Mesothelial cell of epicardium (in vitro differentiated cells): ENCODE results near the gene UQCR10. TPM values are rescaled to one million over a fixed set of nuclear protein-coding genes. Genes with fewer than 3 reads are reported as not detected.

ENCODE experiments used
- DNase-seq, 2 experiments: peaks; one replicate each; pipeline ENCODE4 v3.0.0; 2021; ENCODE audit warnings: low spot score in 2 of 2; ENCODE audit not compliant: unreplicated experiment in 2 of 2
- H3K27ac Mint-ChIP-seq: 2 replicates; pipeline ENCODE4 v1.8.0; 2021; ENCODE audit warnings: mixed read lengths
- H3K27me3 Mint-ChIP-seq: 2 replicates; pipeline ENCODE4 v1.8.0; 2021; ENCODE audit warnings: low read depth, mixed read lengths
- H3K36me3 Mint-ChIP-seq: 2 replicates; pipeline ENCODE4 v1.8.0; 2021; ENCODE audit warnings: mixed read lengths
- H3K4me1 Mint-ChIP-seq: 2 replicates; pipeline ENCODE4 v1.8.0; 2021; ENCODE audit warnings: mixed read lengths
- H3K4me3 Mint-ChIP-seq: 2 replicates; pipeline ENCODE4 v1.8.0; 2021; ENCODE audit warnings: mild to moderate bottlenecking, moderate library complexity, mixed read lengths
- H3K9me3 Mint-ChIP-seq: 2 replicates; pipeline ENCODE4 v1.8.0; 2021; ENCODE audit warnings: mixed read lengths
- CTCF ChIP-seq: fragments of 200-600 bp; sonication (generic); IDR thresholded peaks from one replicate; pipeline ENCODE4 v1.5.0; 2021; ENCODE audit warnings: antibody characterized with exemption; ENCODE audit not compliant: unreplicated experiment
- total RNA-seq: library from RNA; stranded (reverse); gene quantifications from 3 replicates; pipeline ENCODE4 v1.2.1, GENCODE V29; 2021

The UQCR10 gene
- total RNA-seq, 1 donor from 2014 or later = 72.9 TPM

DNA sequence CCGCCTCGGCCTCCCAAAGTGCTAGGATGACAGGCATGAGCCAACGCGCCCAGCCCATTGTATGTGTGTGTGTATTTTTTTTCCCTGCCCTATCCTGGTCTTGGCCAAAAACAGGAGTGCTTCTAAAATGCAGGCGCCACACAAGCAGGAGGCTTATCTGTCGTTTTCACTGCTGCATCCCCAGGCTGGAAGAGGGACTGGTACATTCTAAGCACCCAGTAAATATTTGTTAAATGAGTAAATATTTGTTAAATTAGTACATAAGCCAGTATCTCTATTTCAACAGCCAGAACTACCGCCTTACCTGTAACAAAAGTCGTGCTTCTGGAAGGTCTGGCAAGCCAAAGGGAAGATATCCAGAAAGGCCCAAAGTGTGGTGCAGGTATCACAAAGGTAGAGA lies 46.0 kb downstream of the UQCR10 start:
- no peaks in the 10 kb centered on the region for H3K9me3 Mint-ChIP-seq
- TF ChIP-seq CTCF = no peak
- H3K4me1 Mint-ChIP-seq = no peaks in the 10 kb centered on the region
- no peak overlapping the region for H3K4me3 Mint-ChIP-seq
- DNase-seq = no peak
- H3K27me3 Mint-ChIP-seq = no peaks in the 10 kb centered on the region
- H3K36me3 Mint-ChIP-seq = peaks cover 45% of the 10 kb centered on the region
- no peak overlapping the region for H3K27ac Mint-ChIP-seq

- no peaks in the 10 kb centered on the region for H3K27me3 Mint-ChIP-seq
- no peak overlapping the region for H3K27ac Mint-ChIP-seq
- TF ChIP-seq CTCF = no peak
- DNase-seq = no peak
- H3K4me1 Mint-ChIP-seq = no peaks in the 10 kb centered on the region
- no peaks in the 10 kb centered on the region for H3K9me3 Mint-ChIP-seq
- no peak overlapping the region for H3K4me3 Mint-ChIP-seq
- H3K36me3 Mint-ChIP-seq = peaks cover 46% of the 10 kb centered on the region
Measured at GRCh38 chr22:29813563-29813962, 46.4 kb downstream of the UQCR10 start.

DNA sequence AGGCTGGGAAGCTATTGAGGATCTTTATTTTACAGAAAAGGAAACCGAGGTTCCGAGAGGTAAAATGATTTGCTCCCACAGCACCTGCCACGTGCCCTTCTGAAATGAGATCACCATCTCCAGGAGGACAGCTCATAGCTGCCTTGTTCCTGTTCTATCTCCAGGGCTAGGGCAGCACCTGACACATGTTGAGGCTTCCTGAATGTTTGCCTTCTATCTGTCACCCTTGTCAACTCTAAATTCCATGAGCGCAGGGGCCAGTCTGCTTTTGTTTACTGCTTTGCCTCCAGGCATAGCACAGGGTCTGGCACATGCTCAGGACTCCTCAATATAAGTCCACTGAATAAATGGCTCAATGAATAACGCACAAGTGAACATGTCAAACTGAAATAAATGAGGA lies 46.8 kb downstream of the UQCR10 start:
- no peaks in the 10 kb centered on the region for H3K27me3 Mint-ChIP-seq
- no peak overlapping the region for H3K4me3 Mint-ChIP-seq
- TF ChIP-seq CTCF = no peak
- no peaks in the 10 kb centered on the region for H3K4me1 Mint-ChIP-seq
- no peak overlapping the region for H3K27ac Mint-ChIP-seq
- H3K9me3 Mint-ChIP-seq = no peaks in the 10 kb centered on the region
- DNase-seq = no peak
- peaks cover 50% of the 10 kb centered on the region for H3K36me3 Mint-ChIP-seq

- H3K4me3 Mint-ChIP-seq = no peak overlapping the region
- no peak overlapping the region for H3K27ac Mint-ChIP-seq
- no peaks in the 10 kb centered on the region for H3K9me3 Mint-ChIP-seq
- no peak for DNase-seq
- H3K4me1 Mint-ChIP-seq = no peaks in the 10 kb centered on the region
- H3K27me3 Mint-ChIP-seq = no peaks in the 10 kb centered on the region
- no peak for TF ChIP-seq CTCF
- peaks cover 49% of the 10 kb centered on the region for H3K36me3 Mint-ChIP-seq
Measured at GRCh38 chr22:29815580-29815979, 48.4 kb downstream of the UQCR10 start.

- H3K27me3 Mint-ChIP-seq = no peaks in the 10 kb centered on the region
- H3K4me3 Mint-ChIP-seq = no peak overlapping the region
- H3K9me3 Mint-ChIP-seq = no peaks in the 10 kb centered on the region
- DNase-seq = no peak
- no peak overlapping the region for H3K27ac Mint-ChIP-seq
- TF ChIP-seq CTCF = no peak
- H3K36me3 Mint-ChIP-seq = peaks cover 50% of the 10 kb centered on the region
- peaks cover under 1% of the 10 kb centered on the region for H3K4me1 Mint-ChIP-seq
Measured at GRCh38 chr22:29816128-29816527, 49.0 kb downstream of the UQCR10 start.

DNA sequence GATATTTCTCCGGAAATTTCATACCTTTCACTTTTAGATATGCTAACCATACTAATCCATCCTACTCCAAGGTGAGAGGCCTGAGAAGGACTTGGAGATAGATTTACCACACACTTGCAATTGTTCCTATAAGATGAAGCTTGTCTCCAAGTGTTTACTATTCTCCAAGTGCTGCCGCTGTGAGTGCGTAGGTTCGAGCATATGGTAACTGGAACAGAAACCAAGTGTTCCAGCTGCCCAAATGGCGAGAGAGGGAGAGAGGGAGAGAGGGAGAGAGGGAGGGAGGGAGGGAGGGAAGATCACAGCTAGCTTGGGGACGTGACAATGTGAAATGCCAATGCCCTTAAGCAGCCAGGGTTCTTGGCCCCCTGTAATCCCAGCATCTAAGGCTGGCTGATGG lies 49.4 kb downstream of the UQCR10 start:
- no peak overlapping the region for H3K27ac Mint-ChIP-seq
- peaks cover 54% of the 10 kb centered on the region for H3K36me3 Mint-ChIP-seq
- peaks cover 4% of the 10 kb centered on the region for H3K4me1 Mint-ChIP-seq
- TF ChIP-seq CTCF = no peak
- no peaks in the 10 kb centered on the region for H3K9me3 Mint-ChIP-seq
- no peak for DNase-seq
- no peaks in the 10 kb centered on the region for H3K27me3 Mint-ChIP-seq
- H3K4me3 Mint-ChIP-seq = no peak overlapping the region
